ENCODE measurements around the gene RSU1. TPM values are rescaled to one million over a fixed set of nuclear protein-coding genes. Genes with fewer than 3 reads are reported as not detected.

RSU1 gene
- total and polyA plus RNA-seq, 10 of the 15 experiments (the other 5 are each of a cell fraction or from before 2014, with no cell fraction given), result 49.2 to 139 (median 81.3) TPM

GRCh38 chr10:16820018-16820417 lies 2.8 kb upstream of the RSU1 start:
- H3K9me3 ChIP-seq (replicated peaks; ENCODE audit: control insufficient read depth, insufficient read depth, low read length), result peaks cover 4% of the 10 kb centered on the region; the same call in 2 of the 3 replicates
- H3K27ac ChIP-seq (ENCODE audit: control insufficient read depth, insufficient read depth), result no peak overlapping the region
- DNase-seq (ENCODE audit: low read depth, low spot score), result no peak
- no peak overlapping the region for H2AFZ ChIP-seq (ENCODE audit: control insufficient read depth, low read depth, low read length)
- BruUV-seq (replicated peaks), result no TSS peak
- H3K4me1 ChIP-seq (ENCODE audit: control insufficient read depth, insufficient read depth, low read length), result no peaks in the 10 kb centered on the region
- in situ Hi-C loops (cut with MboI) (loop anchor here (25.0 kb wide), 1 partner anchor 1842 kb away; the partner anchor contains the start of genes ARL5B and NSUN6), intact Hi-C loops (cut with micrococcal nuclease; ENCODE audit: unreplicated experiment) (no loop called here)
- H4K20me1 ChIP-seq (ENCODE audit: control insufficient read depth, insufficient read depth), result no peaks in the 10 kb centered on the region; the same call in 1 of the 2 replicates
- TF ChIP-seq BMI1 (IDR thresholded peaks at IDR 0.05; ENCODE audit: borderline replicate concordance) (no peak), REST (IDR thresholded peaks at IDR 0.05; ENCODE audit: low read depth, low read length) (peak; percentile 32; the same call in 1 of the 2 replicates)
- ChIA-PET CTCF (interaction anchor here (1.7 kb wide), 1 partner anchor 449 kb away, joined by 3 read pairs; no protein-coding TSS in a partner anchor), POLR2A (no interaction called here), SMC1A (ENCODE audit: uncharacterized antibody, unreplicated experiment) (interaction anchor here (0.7 kb wide), 1 partner anchor 77 kb away, joined by 3 read pairs; no protein-coding TSS in a partner anchor), RAD21 (ENCODE audit: unreplicated experiment) (no interaction called here)
- no peak overlapping the region for H3K4me3 ChIP-seq
- no peak overlapping the region for H3K4me2 ChIP-seq (ENCODE audit: control insufficient read depth, insufficient read depth)
- ATAC-seq, result no peak
- no peak for FAIRE-seq
- no peak overlapping the region for H3K9ac ChIP-seq (ENCODE audit: control insufficient read depth, insufficient read depth, low read length)
- peaks cover 17% of the 10 kb centered on the region for H3K79me2 ChIP-seq (ENCODE audit: control insufficient read depth, insufficient read depth, low read length)
- WGBS (ENCODE audit: insufficient coverage, insufficient replicate concordance, low lambda C conversion rate, missing lambda C conversion rate), result 22% methylated on average over 1 of the region's 1 CpG
- no peaks in the 10 kb centered on the region; a peak in 1 of 4 replicates for H3K27me3 ChIP-seq (replicated peaks in 1 of 2; ENCODE audit: control insufficient read depth in 2 of 2, insufficient read depth in 2 of 2, low read length in 1 of 2)
- H3K36me3 ChIP-seq (ENCODE audit: control insufficient read depth in 2 of 2, insufficient read depth in 2 of 2, low read length in 1 of 2), result no peaks in the 10 kb centered on the region
